K562 treated with DMSO at 1 percent for 12 hours (cell line): ENCODE measurements around the gene SLC30A10. TPM values are rescaled to one million over a fixed set of nuclear protein-coding genes. Genes with fewer than 3 reads are reported as not detected.

Experiments used
- total RNA-seq: library from RNA; unstranded; fragments of 300-600 nt; gene quantifications from 2 replicates; pipeline ENCODE4 v1.2.3, GENCODE V29; 2022; ENCODE audit not compliant: insufficient read depth

The SLC30A10 gene
- 0.91 and 3.4 TPM in 2 replicates for total RNA-seq

DNA sequence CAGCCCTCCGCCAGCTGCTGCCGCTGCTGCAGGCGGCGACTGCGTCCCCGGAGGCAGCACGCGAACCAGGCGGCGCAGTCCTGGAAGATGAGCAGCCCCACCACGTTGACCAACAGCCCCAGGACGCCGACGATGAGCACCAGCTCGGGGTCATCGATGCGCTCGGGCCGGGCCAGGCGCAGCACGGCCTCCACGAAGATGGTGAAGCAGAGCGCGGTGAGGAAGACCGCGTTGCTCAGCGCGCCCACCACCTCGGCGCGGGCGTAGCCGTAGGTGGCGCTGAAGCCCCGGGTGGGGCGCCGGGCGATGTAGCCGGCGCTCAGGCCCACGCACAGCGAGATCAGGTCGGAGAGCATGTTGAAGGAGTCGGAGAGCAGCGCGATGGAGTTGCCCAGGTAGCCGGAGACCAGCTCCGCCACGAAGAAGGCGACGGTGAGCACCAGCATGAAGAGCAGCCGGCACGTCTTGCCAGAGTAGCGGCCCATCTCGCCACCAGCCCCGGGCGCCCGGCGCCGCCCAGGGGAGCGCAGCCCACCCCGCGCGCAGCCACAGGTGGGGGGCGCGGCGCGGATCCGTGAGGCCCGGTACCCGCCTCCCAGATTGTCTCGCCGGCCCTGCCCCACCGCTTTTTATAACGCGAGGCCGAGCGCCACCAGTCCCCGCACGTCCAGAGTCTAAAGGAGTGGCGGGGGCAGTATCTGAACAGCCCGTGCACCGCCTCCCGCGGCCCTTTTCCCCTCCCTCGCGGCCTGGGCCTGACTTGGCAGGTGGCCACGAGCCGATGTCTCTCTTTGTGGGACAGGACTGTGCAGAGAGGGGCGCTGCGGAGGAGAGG is at the start of gene SLC30A10:
SLC30A10 (minus strand) TSS at position 602 of the 835 bp plus-strand sequence; CDS start at position 485, 117 bp downstream.

Other genes with a start within 250 kb of the SLC30A10 start
- 140 and 206 TPM in 2 replicates for gene EPRS1, start 117.9 kb upstream of the SLC30A10 start, total RNA-seq
- gene BPNT1, start 161.2 kb upstream of the SLC30A10 start, total RNA-seq, result 38.6 and 52.7 TPM in 2 replicates
- gene IARS2, start 165.6 kb upstream of the SLC30A10 start, total RNA-seq, result 35.7 and 81.3 TPM in 2 replicates